HepG2 (cell line): ENCODE measurements around the gene PTPRN. TPM values are rescaled to one million over a fixed set of nuclear protein-coding genes. Genes with fewer than 3 reads are reported as not detected.

Experiments used
- ISX ChIP-seq: sonication (generic); formaldehyde crosslinking; conservative IDR thresholded peaks from 2 replicates; pipeline ENCODE4 v1.5.0; 2020; ENCODE audit warnings: missing genetic modification reagents
- TAF1 ChIP-seq: sonication (generic); formaldehyde crosslinking; IDR thresholded peaks from 2 replicates; pipeline ENCODE4 v1.4.0; 2020; ENCODE audit warnings: missing genetic modification reagents
- YY1 ChIP-seq: IDR thresholded peaks from 2 replicates; pipeline ENCODE4 v1.6.1; 2011; ENCODE audit warnings: low read length, low read depth, moderate library complexity, mild to moderate bottlenecking; ENCODE audit not compliant: insufficient read depth, insufficient replicate concordance
- ZBTB21 ChIP-seq: sonication (generic); formaldehyde crosslinking; IDR thresholded peaks from 2 replicates; pipeline ENCODE4 v1.4.0; 2020; ENCODE audit warnings: missing genetic modification reagents
- ZNF205 ChIP-seq: IDR thresholded peaks from 2 replicates; pipeline ENCODE4 v1.6.1; 2018; ENCODE audit warnings: missing biosample characterization, missing genetic modification reagents
- ZNF232 ChIP-seq: sonication (generic); formaldehyde crosslinking; IDR thresholded peaks from 2 replicates; pipeline ENCODE4 v1.4.0; 2020; ENCODE audit warnings: missing genetic modification reagents, borderline replicate concordance
- ZNF282 ChIP-seq: fragments of 450-650 bp; IDR thresholded peaks from 2 replicates; pipeline ENCODE4 v1.6.1; 2018; ENCODE audit not compliant: partially characterized antibody
- ZNF343 ChIP-seq: sonication (generic); formaldehyde crosslinking; IDR thresholded peaks from 2 replicates; pipeline ENCODE4 v1.4.0; 2020; ENCODE audit warnings: mild to moderate bottlenecking, missing genetic modification reagents
- ZNF549 ChIP-seq: sonication (generic); formaldehyde crosslinking; IDR thresholded peaks from 2 replicates; pipeline ENCODE4 v1.5.0; 2020; ENCODE audit warnings: missing genetic modification reagents
- ZNF567 ChIP-seq: sonication (generic); formaldehyde crosslinking; IDR thresholded peaks from 2 replicates; pipeline ENCODE4 v1.8.1; 2023; ENCODE audit warnings: mild to moderate bottlenecking, missing genetic modification reagents, borderline replicate concordance
- ZNF891 ChIP-seq: sonication (generic); formaldehyde crosslinking; IDR thresholded peaks from 2 replicates; pipeline ENCODE4 v1.5.0; 2020; ENCODE audit warnings: mild to moderate bottlenecking, missing genetic modification reagents
- polyA plus RNA-seq, 8 experiments: library from polyadenylated mRNA; depleted of rRNA in 3 of 8; stranded (reverse) in 7 of 8; unstranded in 1 of 8; fragments of >200 nt; fragmentation: Illumina TruSeq in 4 of 8; extraction: Trizol in 4 of 8; gene quantifications; 2 replicates each; pipeline versions ENCODE4 v1.2.1 to v1.2.3, GENCODE V29; 2011 to 2016; ENCODE audit warnings: low read depth in 4 of 8, missing spikeins in 1 of 8, mixed read lengths in 1 of 8; ENCODE audit not compliant: insufficient read depth in 1 of 8
- total RNA-seq, 5 experiments: library from RNA; depleted of rRNA; stranded (reverse); fragments of >200 nt; fragmentation: Illumina TruSeq; extraction: Trizol; gene quantifications; 2 replicates each; pipeline ENCODE4 v1.2.3, GENCODE V29; 2016; ENCODE audit warnings: low read depth in 1 of 5
- TF ChIP-seq, protein P1 (sequence below): sonication (generic); formaldehyde crosslinking; IDR thresholded peaks from 2 replicates; pipeline ENCODE4 v1.4.0; 2020; ENCODE audit warnings: missing genetic modification reagents
- TF ChIP-seq, protein P2 (sequence below): sonication (generic); formaldehyde crosslinking; IDR thresholded peaks from 2 replicates; pipeline ENCODE4 v1.4.0; 2020; ENCODE audit warnings: mild to moderate bottlenecking, missing genetic modification reagents
- TF ChIP-seq, protein P3 (sequence below): sonication (generic); formaldehyde crosslinking; IDR thresholded peaks from 2 replicates; pipeline ENCODE4 v1.5.1; 2020; ENCODE audit warnings: missing genetic modification reagents, mild to moderate bottlenecking, borderline replicate concordance
- TF ChIP-seq, protein P4 (sequence below): fragments of 450-650 bp; IDR thresholded peaks from 2 replicates; pipeline ENCODE4 v1.6.1; 2017; ENCODE audit warnings: mild to moderate bottlenecking
- TF ChIP-seq, protein P5 (sequence below): sonication (generic); formaldehyde crosslinking; IDR thresholded peaks from 2 replicates; pipeline ENCODE4 v1.4.0; 2020; ENCODE audit warnings: missing genetic modification reagents, borderline replicate concordance

PTPRN gene
- total and polyA plus RNA-seq, 2 of the 13 experiments (the other 11 are each of a cell fraction or from before 2014, with no cell fraction given): 0.26 TPM; not detected in 1

DNA sequence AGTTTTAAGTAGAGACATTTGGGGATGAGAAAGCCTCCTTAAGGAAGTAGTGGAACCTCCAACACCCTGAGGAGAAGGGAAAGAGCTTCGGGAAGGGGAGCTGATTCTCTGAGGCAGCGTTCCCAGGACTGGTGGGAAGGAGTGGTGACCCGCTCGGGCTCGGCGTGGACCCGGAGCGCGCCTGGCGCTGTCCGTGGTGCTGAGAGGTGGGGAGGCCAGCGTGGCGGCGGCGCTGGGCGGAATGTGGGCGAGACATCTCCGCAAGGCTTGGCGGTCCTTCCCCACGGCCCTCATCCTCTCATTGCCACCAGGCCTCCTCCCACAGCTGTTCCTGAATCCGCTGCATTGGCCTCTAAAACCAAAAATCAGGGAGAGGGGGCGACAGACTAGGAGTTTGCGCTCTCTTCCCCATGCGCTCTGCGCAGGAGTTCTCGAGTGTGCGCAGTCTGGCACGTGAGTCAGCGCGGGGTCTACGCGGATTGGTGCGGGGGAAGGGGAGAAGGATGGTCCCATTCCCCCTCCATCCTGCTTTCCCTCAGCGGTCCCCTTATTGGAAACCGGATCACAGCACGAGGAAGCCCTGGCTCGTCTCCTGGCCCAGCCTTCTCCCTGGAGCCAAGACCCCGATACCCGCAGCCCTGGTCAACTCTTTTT is 22.5 kb upstream of the PTPRN start (continued):
- TF ChIP-seq, protein P1, sequence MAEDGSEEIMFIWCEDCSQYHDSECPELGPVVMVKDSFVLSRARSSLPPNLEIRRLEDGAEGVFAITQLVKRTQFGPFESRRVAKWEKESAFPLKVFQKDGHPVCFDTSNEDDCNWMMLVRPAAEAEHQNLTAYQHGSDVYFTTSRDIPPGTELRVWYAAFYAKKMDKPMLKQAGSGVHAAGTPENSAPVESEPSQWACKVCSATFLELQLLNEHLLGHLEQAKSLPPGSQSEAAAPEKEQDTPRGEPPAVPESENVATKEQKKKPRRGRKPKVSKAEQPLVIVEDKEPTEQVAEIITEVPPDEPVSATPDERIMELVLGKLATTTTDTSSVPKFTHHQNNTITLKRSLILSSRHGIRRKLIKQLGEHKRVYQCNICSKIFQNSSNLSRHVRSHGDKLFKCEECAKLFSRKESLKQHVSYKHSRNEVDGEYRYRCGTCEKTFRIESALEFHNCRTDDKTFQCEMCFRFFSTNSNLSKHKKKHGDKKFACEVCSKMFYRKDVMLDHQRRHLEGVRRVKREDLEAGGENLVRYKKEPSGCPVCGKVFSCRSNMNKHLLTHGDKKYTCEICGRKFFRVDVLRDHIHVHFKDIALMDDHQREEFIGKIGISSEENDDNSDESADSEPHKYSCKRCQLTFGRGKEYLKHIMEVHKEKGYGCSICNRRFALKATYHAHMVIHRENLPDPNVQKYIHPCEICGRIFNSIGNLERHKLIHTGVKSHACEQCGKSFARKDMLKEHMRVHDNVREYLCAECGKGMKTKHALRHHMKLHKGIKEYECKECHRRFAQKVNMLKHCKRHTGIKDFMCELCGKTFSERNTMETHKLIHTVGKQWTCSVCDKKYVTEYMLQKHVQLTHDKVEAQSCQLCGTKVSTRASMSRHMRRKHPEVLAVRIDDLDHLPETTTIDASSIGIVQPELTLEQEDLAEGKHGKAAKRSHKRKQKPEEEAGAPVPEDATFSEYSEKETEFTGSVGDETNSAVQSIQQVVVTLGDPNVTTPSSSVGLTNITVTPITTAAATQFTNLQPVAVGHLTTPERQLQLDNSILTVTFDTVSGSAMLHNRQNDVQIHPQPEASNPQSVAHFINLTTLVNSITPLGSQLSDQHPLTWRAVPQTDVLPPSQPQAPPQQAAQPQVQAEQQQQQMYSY (CRISPR knock-in tag): peak; percentile 56; the same call in 1 of the 2 replicates
- TF ChIP-seq ZNF343 (CRISPR knock-in tag) (no peak), ZNF549 (no peak), ZBTB21 (CRISPR knock-in tag) (peak; percentile 69; the same call in 1 of the 2 replicates), ZNF282 (no peak), ISX (CRISPR knock-in tag) (0 out of 2 replicates have a peak, but pooled peaks have one; percentile 58), TAF1 (0 out of 2 replicates have a peak, but pooled peaks have one; percentile 23), ZNF891 (CRISPR knock-in tag) (peak; percentile 49; the same call in 1 of the 2 replicates), ZNF567 (CRISPR knock-in tag) (no peak), ZNF232 (peak; percentile 96; the same call in 1 of the 2 replicates), YY1 (no peak), ZNF205 (CRISPR knock-in tag) (peak; percentile 85)
- TF ChIP-seq, protein P2, sequence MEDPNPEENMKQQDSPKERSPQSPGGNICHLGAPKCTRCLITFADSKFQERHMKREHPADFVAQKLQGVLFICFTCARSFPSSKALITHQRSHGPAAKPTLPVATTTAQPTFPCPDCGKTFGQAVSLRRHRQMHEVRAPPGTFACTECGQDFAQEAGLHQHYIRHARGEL (CRISPR knock-in tag): no peak
- TF ChIP-seq, protein P3, sequence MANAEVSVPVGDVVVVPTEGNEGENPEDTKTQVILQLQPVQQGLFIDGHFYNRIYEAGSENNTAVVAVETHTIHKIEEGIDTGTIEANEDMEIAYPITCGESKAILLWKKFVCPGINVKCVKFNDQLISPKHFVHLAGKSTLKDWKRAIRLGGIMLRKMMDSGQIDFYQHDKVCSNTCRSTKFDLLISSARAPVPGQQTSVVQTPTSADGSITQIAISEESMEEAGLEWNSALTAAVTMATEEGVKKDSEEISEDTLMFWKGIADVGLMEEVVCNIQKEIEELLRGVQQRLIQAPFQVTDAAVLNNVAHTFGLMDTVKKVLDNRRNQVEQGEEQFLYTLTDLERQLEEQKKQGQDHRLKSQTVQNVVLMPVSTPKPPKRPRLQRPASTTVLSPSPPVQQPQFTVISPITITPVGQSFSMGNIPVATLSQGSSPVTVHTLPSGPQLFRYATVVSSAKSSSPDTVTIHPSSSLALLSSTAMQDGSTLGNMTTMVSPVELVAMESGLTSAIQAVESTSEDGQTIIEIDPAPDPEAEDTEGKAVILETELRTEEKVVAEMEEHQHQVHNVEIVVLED (CRISPR knock-in tag): no peak
- TF ChIP-seq, protein P4, sequence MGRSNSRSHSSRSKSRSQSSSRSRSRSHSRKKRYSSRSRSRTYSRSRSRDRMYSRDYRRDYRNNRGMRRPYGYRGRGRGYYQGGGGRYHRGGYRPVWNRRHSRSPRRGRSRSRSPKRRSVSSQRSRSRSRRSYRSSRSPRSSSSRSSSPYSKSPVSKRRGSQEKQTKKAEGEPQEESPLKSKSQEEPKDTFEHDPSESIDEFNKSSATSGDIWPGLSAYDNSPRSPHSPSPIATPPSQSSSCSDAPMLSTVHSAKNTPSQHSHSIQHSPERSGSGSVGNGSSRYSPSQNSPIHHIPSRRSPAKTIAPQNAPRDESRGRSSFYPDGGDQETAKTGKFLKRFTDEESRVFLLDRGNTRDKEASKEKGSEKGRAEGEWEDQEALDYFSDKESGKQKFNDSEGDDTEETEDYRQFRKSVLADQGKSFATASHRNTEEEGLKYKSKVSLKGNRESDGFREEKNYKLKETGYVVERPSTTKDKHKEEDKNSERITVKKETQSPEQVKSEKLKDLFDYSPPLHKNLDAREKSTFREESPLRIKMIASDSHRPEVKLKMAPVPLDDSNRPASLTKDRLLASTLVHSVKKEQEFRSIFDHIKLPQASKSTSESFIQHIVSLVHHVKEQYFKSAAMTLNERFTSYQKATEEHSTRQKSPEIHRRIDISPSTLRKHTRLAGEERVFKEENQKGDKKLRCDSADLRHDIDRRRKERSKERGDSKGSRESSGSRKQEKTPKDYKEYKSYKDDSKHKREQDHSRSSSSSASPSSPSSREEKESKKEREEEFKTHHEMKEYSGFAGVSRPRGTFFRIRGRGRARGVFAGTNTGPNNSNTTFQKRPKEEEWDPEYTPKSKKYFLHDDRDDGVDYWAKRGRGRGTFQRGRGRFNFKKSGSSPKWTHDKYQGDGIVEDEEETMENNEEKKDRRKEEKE: no peak
- TF ChIP-seq, protein P5, sequence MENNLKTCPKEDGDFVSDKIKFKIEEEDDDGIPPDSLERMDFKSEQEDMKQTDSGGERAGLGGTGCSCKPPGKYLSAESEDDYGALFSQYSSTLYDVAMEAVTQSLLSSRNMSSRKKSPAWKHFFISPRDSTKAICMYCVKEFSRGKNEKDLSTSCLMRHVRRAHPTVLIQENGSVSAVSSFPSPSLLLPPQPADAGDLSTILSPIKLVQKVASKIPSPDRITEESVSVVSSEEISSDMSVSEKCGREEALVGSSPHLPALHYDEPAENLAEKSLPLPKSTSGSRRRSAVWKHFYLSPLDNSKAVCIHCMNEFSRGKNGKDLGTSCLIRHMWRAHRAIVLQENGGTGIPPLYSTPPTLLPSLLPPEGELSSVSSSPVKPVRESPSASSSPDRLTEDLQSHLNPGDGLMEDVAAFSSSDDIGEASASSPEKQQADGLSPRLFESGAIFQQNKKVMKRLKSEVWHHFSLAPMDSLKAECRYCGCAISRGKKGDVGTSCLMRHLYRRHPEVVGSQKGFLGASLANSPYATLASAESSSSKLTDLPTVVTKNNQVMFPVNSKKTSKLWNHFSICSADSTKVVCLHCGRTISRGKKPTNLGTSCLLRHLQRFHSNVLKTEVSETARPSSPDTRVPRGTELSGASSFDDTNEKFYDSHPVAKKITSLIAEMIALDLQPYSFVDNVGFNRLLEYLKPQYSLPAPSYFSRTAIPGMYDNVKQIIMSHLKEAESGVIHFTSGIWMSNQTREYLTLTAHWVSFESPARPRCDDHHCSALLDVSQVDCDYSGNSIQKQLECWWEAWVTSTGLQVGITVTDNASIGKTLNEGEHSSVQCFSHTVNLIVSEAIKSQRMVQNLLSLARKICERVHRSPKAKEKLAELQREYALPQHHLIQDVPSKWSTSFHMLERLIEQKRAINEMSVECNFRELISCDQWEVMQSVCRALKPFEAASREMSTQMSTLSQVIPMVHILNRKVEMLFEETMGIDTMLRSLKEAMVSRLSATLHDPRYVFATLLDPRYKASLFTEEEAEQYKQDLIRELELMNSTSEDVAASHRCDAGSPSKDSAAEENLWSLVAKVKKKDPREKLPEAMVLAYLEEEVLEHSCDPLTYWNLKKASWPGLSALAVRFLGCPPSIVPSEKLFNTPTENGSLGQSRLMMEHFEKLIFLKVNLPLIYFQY (CRISPR knock-in tag): peak; percentile 96
